Keratinocyte (primary cell): ENCODE measurements around the gene RANGRF.

Experiments used
- EZH2 ChIP-seq: IDR thresholded peaks from one replicate; pipeline ENCODE4 v1.6.1; 2012; ENCODE audit warnings: inconsistent platforms, mild to moderate bottlenecking, low read length, moderate library complexity
- TF ChIP-seq, protein P1 (sequence below), 3 experiments: IDR thresholded peaks in 1 of 3; conservative IDR thresholded peaks in 1 of 3; optimal IDR thresholded peaks in 1 of 3; 2 replicates in 2 of 3; 3 replicates in 1 of 3; pipeline versions ENCODE3 to v1.5.1; 2011; ENCODE audit warnings: low read length in 3 of 3, mild to moderate bottlenecking in 3 of 3, moderate library complexity in 2 of 3, control low read depth in 1 of 3, inconsistent platforms in 1 of 3; ENCODE audit not compliant: insufficient read depth in 2 of 3; ENCODE audit errors: extremely low read depth in 1 of 3

DNA sequence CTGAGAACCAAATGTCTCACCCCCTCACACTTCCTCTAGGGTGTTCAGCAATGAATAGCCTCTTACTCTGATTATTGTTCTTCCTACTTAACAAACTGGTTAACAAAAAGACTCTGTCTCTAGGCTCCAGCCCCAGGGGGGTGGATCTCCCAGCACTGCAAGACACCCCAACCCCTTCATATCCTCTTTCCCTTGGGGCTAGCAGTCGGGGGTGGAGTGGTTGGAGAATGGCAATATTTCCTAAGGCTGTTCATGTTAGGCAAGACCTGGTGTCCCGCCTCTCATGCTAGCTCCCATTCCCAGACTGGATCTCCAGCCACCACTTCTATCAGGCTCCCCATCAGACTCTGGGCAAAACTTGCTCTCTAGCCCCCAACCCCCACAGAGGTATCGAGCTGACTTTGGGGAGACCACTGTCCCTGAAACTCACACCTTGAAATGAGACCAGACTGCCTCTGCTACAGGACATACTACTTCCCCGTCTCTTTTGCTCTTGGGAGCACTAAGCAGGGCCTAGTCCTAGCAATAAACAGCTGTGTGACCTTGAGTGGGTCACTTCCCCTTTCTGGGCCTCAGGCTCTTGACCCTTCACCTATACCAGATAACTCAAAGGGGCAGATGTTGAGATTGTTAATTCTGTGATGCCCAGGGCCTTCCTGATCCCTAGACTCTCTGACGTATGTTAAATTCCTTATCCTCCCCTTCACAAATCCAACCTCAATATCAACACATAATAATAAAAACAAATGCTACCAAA is 4.3 kb downstream of the RANGRF start:
- TF ChIP-seq, protein P1, sequence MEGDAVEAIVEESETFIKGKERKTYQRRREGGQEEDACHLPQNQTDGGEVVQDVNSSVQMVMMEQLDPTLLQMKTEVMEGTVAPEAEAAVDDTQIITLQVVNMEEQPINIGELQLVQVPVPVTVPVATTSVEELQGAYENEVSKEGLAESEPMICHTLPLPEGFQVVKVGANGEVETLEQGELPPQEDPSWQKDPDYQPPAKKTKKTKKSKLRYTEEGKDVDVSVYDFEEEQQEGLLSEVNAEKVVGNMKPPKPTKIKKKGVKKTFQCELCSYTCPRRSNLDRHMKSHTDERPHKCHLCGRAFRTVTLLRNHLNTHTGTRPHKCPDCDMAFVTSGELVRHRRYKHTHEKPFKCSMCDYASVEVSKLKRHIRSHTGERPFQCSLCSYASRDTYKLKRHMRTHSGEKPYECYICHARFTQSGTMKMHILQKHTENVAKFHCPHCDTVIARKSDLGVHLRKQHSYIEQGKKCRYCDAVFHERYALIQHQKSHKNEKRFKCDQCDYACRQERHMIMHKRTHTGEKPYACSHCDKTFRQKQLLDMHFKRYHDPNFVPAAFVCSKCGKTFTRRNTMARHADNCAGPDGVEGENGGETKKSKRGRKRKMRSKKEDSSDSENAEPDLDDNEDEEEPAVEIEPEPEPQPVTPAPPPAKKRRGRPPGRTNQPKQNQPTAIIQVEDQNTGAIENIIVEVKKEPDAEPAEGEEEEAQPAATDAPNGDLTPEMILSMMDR (optimal IDR thresholded peaks at IDR 0.05 in 1 of 3, IDR thresholded peaks at IDR 0.05 in 1 of 3, conservative IDR thresholded peaks at IDR 0.05 in 1 of 3; ENCODE audit: extremely low read depth in 1 of 3, insufficient read depth in 2 of 3, low read length in 3 of 3) = no peak
- TF ChIP-seq EZH2 = no peak
